H9 (cell line): ENCODE results near the gene UBE2L6. TPM values are rescaled to one million over a fixed set of nuclear protein-coding genes. Genes with fewer than 3 reads are reported as not detected.

ENCODE experiments used
- DNase-seq: peaks from one replicate; pipeline ENCODE4 v3.0.0-alpha.2; 2017
- H2AFZ ChIP-seq: one replicate; pipeline ENCODE4 v1.6.1; 2013; ENCODE audit warnings: mild to moderate bottlenecking, low read length, control low read depth, moderate library complexity
- H2AK5ac ChIP-seq: 2 replicates; pipeline ENCODE4 v1.6.1; 2013; ENCODE audit warnings: low read length, control low read depth, mixed read lengths; ENCODE audit not compliant: insufficient read length
- H2BK120ac ChIP-seq: one replicate; pipeline ENCODE4 v1.6.1; 2013; ENCODE audit warnings: low read depth, mild to moderate bottlenecking, low read length, control low read depth, inconsistent platforms; ENCODE audit not compliant: poor library complexity, severe bottlenecking
- H2BK12ac ChIP-seq: 2 replicates; pipeline ENCODE4 v1.6.1; 2013; ENCODE audit warnings: low read length, control low read depth, mixed read lengths, low read depth; ENCODE audit not compliant: insufficient read length
- H2BK15ac ChIP-seq: 2 replicates; pipeline ENCODE4 v1.6.1; 2013; ENCODE audit warnings: low read depth, low read length, control low read depth
- H2BK20ac ChIP-seq: one replicate; pipeline ENCODE4 v1.6.1; 2013; ENCODE audit warnings: low read depth, mild to moderate bottlenecking, low read length, control low read depth, inconsistent platforms; ENCODE audit not compliant: poor library complexity, severe bottlenecking
- H2BK5ac ChIP-seq: 2 replicates; pipeline ENCODE4 v1.6.1; 2013; ENCODE audit warnings: low read length, control low read depth, mixed read lengths; ENCODE audit not compliant: insufficient read length
- H3K14ac ChIP-seq: 2 replicates; pipeline ENCODE4 v1.6.1; 2013; ENCODE audit warnings: low read length, control low read depth; ENCODE audit not compliant: insufficient read depth
- H3K18ac ChIP-seq: 2 replicates; pipeline ENCODE4 v1.6.1; 2013; ENCODE audit warnings: low read depth, mild to moderate bottlenecking, mixed read lengths, low read length, control low read depth; ENCODE audit not compliant: insufficient read length
- H3K23ac ChIP-seq: 2 replicates; pipeline ENCODE4 v1.6.1; 2013; ENCODE audit warnings: low read length, control low read depth, mixed read lengths, low read depth; ENCODE audit not compliant: insufficient read length
- H3K23me2 ChIP-seq: 2 replicates; pipeline ENCODE4 v1.6.1; 2013; ENCODE audit warnings: low read depth, mild to moderate bottlenecking, mixed read lengths, low read length, control low read depth; ENCODE audit not compliant: insufficient read length, poor library complexity, severe bottlenecking
- H3K27ac ChIP-seq: 2 replicates; pipeline ENCODE4 v1.5.1; 2013; ENCODE audit warnings: low read length, control low read depth, mixed read lengths, low read depth; ENCODE audit not compliant: insufficient read length
- H3K27me3 ChIP-seq: 2 replicates; pipeline ENCODE4 v1.6.1; 2013; ENCODE audit warnings: low read length, control low read depth, inconsistent platforms; ENCODE audit not compliant: insufficient read depth
- H3K4ac ChIP-seq: 2 replicates; pipeline ENCODE4 v1.6.1; 2013; ENCODE audit warnings: low read depth, mild to moderate bottlenecking, control low read depth, inconsistent platforms, low read length, moderate library complexity
- H3K4me1 ChIP-seq: 2 replicates; pipeline ENCODE4 v1.6.1; 2013; ENCODE audit warnings: low read length, control low read depth, inconsistent platforms; ENCODE audit not compliant: insufficient read depth
- H3K4me2 ChIP-seq: 2 replicates; pipeline ENCODE4 v1.6.1; 2013; ENCODE audit warnings: low read length, control low read depth, mixed read lengths; ENCODE audit not compliant: insufficient read length, insufficient read depth
- H3K56ac ChIP-seq: 2 replicates; pipeline ENCODE4 v1.6.1; 2013; ENCODE audit warnings: low read depth, mild to moderate bottlenecking, mixed read lengths, low read length, control low read depth; ENCODE audit not compliant: insufficient read length
- H3K79me1 ChIP-seq: 2 replicates; pipeline ENCODE4 v1.6.1; 2013; ENCODE audit warnings: low read depth, mild to moderate bottlenecking, moderate library complexity, low read length, control low read depth, inconsistent platforms; ENCODE audit not compliant: insufficient read depth, poor library complexity, severe bottlenecking
- H3K79me2 ChIP-seq: 2 replicates; pipeline ENCODE4 v1.6.1; 2013; ENCODE audit warnings: low read length, control low read depth, inconsistent platforms; ENCODE audit not compliant: insufficient read depth
- H3K9ac ChIP-seq: 2 replicates; pipeline ENCODE4 v1.6.1; 2013; ENCODE audit warnings: low read length, control low read depth, mixed read lengths; ENCODE audit not compliant: insufficient read length; ENCODE audit errors: extremely low read depth
- H3K9me3 ChIP-seq: one replicate; pipeline ENCODE4 v1.6.1; 2013; ENCODE audit warnings: low read depth, low read length, inconsistent platforms; ENCODE audit not compliant: control insufficient read depth
- H3T11ph ChIP-seq: one replicate; pipeline ENCODE4 v1.6.1; 2013; ENCODE audit warnings: mild to moderate bottlenecking, low read length, control low read depth, inconsistent platforms
- H4K20me1 ChIP-seq: one replicate; pipeline ENCODE4 v1.6.1; 2013; ENCODE audit not compliant: control insufficient read depth, insufficient read length, insufficient read depth
- H4K5ac ChIP-seq: 2 replicates; pipeline ENCODE4 v1.6.1; 2013; ENCODE audit warnings: low read depth, mild to moderate bottlenecking, mixed read lengths, low read length, control low read depth; ENCODE audit not compliant: insufficient read length
- H4K8ac ChIP-seq: replicated peaks from 2 replicates; pipeline ENCODE4 v1.6.1; 2013; ENCODE audit warnings: low read length, control low read depth, mixed read lengths, low read depth; ENCODE audit not compliant: insufficient read length
- H4K91ac ChIP-seq: 2 replicates; pipeline ENCODE4 v1.6.1; 2013; ENCODE audit warnings: low read depth, mild to moderate bottlenecking, moderate library complexity, mixed read lengths, low read length, control low read depth; ENCODE audit not compliant: insufficient read length
- H3K27ac Mint-ChIP-seq, 3 experiments: 2 replicates in 2 of 3; 3 replicates in 1 of 3; pipeline ENCODE4 v1.8.0; 2020 to 2021; ENCODE audit warnings: mixed read lengths in 3 of 3, mild to moderate bottlenecking in 1 of 3, moderate library complexity in 1 of 3
- H3K27me3 Mint-ChIP-seq: 2 replicates; pipeline ENCODE4 v1.8.0; 2021; ENCODE audit warnings: low read depth, mild to moderate bottlenecking, moderate library complexity, mixed read lengths
- H3K36me3 Mint-ChIP-seq, 3 experiments: 2 replicates in 2 of 3; 3 replicates in 1 of 3; pipeline ENCODE4 v1.8.0; 2020 to 2021; ENCODE audit warnings: low read depth in 3 of 3, mixed read lengths in 3 of 3; ENCODE audit not compliant: insufficient read depth in 1 of 3
- H3K4me1 Mint-ChIP-seq, 2 experiments: 2 replicates each; pipeline ENCODE4 v1.8.0; 2020; ENCODE audit warnings: mixed read lengths in 2 of 2
- H3K4me3 Mint-ChIP-seq, 2 experiments: 2 replicates in 1 of 2; 3 replicates in 1 of 2; pipeline ENCODE4 v1.8.0; 2020 to 2021; ENCODE audit warnings: mild to moderate bottlenecking in 2 of 2, mixed read lengths in 2 of 2, moderate library complexity in 1 of 2
- H3K9me3 Mint-ChIP-seq, 2 experiments: 2 replicates in 1 of 2; 3 replicates in 1 of 2; pipeline ENCODE4 v1.8.0; 2020; ENCODE audit warnings: mild to moderate bottlenecking in 2 of 2, mixed read lengths in 2 of 2, moderate library complexity in 1 of 2
- WGBS: extraction: QIAGEN DNeasy Blood & Tissue Kit; methylation state at CpG from one replicate; pipeline ENCODE4 v1.1.7; 2013; ENCODE audit warnings: missing lambda C conversion rate, low lambda C conversion rate, mixed read lengths; ENCODE audit not compliant: insufficient read length; ENCODE audit errors: extremely low coverage; 5-methylcytosine and 5-hydroxymethylcytosine counted together
- total RNA-seq: library from RNA; stranded (reverse); gene quantifications from 2 replicates; pipeline ENCODE4 v1.2.1, GENCODE V29; 2021
- TF ChIP-seq, protein P1 (sequence below): fragments of 200-600 bp; sonication (generic); conservative IDR thresholded peaks from 3 replicates; pipeline ENCODE4 v1.8.0; 2021; ENCODE audit warnings: antibody characterized with exemption, mild to moderate bottlenecking

Gene UBE2L6
- total RNA-seq, 1 experiment from 2014 or later = 38.9 TPM

DNA sequence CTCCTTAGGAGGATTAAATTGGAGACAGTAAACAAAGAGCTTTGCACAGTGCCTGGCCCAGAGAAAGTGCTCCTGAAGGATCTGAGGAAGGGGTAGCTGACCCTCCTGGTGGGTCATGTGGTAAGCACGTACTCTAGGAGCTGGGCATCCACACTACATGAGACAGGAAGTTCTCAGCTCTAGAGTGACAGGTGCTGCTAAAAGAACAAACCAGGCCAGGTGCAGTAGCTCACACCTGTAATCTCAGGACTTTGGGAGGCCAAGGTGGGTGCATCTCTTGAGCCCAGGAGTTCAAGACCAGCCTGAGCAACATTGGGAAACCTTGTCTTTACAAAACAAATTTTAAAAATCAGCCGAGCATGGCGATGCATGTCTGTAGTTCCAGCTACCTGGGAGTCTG is 65.1 kb downstream of the UBE2L6 start:
- Histone ChIP-seq H3K4me2 (no peak overlapping the region), H4K91ac (no peak overlapping the region), H3K27ac (no peak overlapping the region), H3K9me3 (no peaks in the 10 kb centered on the region), H3K14ac (no peak overlapping the region), H3K23me2 (no peaks in the 10 kb centered on the region), H4K5ac (no peak overlapping the region), H2AFZ (no peak overlapping the region), H4K20me1 (no peaks in the 10 kb centered on the region), H2BK15ac (no peak overlapping the region), H2BK12ac (no peak overlapping the region), H2BK20ac (no peak overlapping the region), H3K4me1 (peaks cover 5% of the 10 kb centered on the region; the same call in 1 of the 2 replicates), H3K9ac (no peak overlapping the region), H4K8ac (no peak overlapping the region), H2BK120ac (no peak overlapping the region), H2BK5ac (no peak overlapping the region), H2AK5ac (no peak overlapping the region), H3K79me2 (no peaks in the 10 kb centered on the region), H3K56ac (no peak overlapping the region), H3K23ac (no peak overlapping the region), H3K18ac (no peak overlapping the region), H3T11ph (no peak overlapping the region), H3K79me1 (no peaks in the 10 kb centered on the region), H3K4ac (no peak overlapping the region), H3K27me3 (no peaks in the 10 kb centered on the region)
- TF ChIP-seq, protein P1, sequence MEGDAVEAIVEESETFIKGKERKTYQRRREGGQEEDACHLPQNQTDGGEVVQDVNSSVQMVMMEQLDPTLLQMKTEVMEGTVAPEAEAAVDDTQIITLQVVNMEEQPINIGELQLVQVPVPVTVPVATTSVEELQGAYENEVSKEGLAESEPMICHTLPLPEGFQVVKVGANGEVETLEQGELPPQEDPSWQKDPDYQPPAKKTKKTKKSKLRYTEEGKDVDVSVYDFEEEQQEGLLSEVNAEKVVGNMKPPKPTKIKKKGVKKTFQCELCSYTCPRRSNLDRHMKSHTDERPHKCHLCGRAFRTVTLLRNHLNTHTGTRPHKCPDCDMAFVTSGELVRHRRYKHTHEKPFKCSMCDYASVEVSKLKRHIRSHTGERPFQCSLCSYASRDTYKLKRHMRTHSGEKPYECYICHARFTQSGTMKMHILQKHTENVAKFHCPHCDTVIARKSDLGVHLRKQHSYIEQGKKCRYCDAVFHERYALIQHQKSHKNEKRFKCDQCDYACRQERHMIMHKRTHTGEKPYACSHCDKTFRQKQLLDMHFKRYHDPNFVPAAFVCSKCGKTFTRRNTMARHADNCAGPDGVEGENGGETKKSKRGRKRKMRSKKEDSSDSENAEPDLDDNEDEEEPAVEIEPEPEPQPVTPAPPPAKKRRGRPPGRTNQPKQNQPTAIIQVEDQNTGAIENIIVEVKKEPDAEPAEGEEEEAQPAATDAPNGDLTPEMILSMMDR = no peak
- no peaks in the 10 kb centered on the region; the same call in 1 of the 2 replicates for H3K27me3 Mint-ChIP-seq
- H3K4me3 Mint-ChIP-seq = no peak overlapping the region
- WGBS = no CpG with 5 or more reads among the region's 3 CpGs
- H3K27ac Mint-ChIP-seq = peak overlapping the region in 1 of 3 experiments; percentile 32; a peak in 1 of 7 replicates
- H3K36me3 Mint-ChIP-seq = peaks cover 4 to 19% (median 12%) of the 10 kb centered on the region in 3 experiments; a peak in 6 of 7 replicates
- DNase-seq = no peak
- peaks cover 28 to 47% of the 10 kb centered on the region in 2 experiments for H3K4me1 Mint-ChIP-seq
- no peaks in the 10 kb centered on the region for H3K9me3 Mint-ChIP-seq
